Transverse colon (tissue), 3 donors: ENCODE measurements around the gene BCAM.
"Not testable (repeated sequence)": the region's sequence is repeated elsewhere in the genome, so short reads cannot be mapped to it uniquely, and the experiment has no call there.

Experiments
- EP300 ChIP-seq: sonication (generic); formaldehyde crosslinking; IDR thresholded peaks from one replicate; pipeline ENCODE4 v1.6.1; 2017; ENCODE audit warnings: antibody characterized with exemption, low read depth
- TF ChIP-seq, protein P1 (sequence below), 5 experiments: fragments of 200-600 bp in 3 of 5; fragments of 450-650 bp in 2 of 5; sonication (generic) in 3 of 5; IDR thresholded peaks; 1 replicate in 2 of 5; 2 replicates in 3 of 5; pipeline ENCODE4 v1.5.1; 2016 to 2017; ENCODE audit warnings: antibody characterized with exemption in 5 of 5, inconsistent platforms in 3 of 5, mild to moderate bottlenecking in 2 of 5, moderate library complexity in 1 of 5

DNA sequence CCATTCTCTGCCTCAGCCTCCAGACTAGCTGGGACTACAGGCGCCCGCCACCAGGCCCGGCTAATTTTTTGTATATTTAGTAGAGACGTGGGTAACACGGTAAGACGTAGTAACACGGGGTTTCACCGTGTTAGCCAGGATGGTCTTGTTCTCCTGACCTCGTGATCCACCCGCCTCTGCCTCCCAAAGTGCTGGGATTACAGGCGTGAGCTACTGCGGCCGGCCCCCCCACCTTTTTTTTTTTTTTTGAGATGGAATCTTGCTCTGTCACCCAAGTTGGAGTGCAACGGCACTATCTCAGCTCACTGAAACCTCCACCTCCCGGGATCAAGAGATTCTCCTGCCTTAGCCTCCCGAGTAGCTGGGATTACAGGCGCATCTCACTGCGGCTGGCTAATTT is 36.8 kb upstream of the BCAM start:
- TF ChIP-seq, protein P1, sequence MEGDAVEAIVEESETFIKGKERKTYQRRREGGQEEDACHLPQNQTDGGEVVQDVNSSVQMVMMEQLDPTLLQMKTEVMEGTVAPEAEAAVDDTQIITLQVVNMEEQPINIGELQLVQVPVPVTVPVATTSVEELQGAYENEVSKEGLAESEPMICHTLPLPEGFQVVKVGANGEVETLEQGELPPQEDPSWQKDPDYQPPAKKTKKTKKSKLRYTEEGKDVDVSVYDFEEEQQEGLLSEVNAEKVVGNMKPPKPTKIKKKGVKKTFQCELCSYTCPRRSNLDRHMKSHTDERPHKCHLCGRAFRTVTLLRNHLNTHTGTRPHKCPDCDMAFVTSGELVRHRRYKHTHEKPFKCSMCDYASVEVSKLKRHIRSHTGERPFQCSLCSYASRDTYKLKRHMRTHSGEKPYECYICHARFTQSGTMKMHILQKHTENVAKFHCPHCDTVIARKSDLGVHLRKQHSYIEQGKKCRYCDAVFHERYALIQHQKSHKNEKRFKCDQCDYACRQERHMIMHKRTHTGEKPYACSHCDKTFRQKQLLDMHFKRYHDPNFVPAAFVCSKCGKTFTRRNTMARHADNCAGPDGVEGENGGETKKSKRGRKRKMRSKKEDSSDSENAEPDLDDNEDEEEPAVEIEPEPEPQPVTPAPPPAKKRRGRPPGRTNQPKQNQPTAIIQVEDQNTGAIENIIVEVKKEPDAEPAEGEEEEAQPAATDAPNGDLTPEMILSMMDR (IDR thresholded peaks at IDR 0.05) = not testable (repeated sequence)
- not testable (repeated sequence) for TF ChIP-seq EP300
